DMS153 treated with DMSO at 0.1 percent for 48 hours (cell line): ENCODE data around the gene CAMKK2.
"Not testable (repeated sequence)": the region's sequence is repeated elsewhere in the genome, so short reads cannot be mapped to it uniquely, and the experiment has no call there.

Source experiments
- DNase-seq: peaks from one replicate; lab custom pipeline; 2025; ENCODE audit not compliant: unreplicated experiment; lab: John Stamatoyannopoulos, UW

Gene CAMKK2

DNA sequence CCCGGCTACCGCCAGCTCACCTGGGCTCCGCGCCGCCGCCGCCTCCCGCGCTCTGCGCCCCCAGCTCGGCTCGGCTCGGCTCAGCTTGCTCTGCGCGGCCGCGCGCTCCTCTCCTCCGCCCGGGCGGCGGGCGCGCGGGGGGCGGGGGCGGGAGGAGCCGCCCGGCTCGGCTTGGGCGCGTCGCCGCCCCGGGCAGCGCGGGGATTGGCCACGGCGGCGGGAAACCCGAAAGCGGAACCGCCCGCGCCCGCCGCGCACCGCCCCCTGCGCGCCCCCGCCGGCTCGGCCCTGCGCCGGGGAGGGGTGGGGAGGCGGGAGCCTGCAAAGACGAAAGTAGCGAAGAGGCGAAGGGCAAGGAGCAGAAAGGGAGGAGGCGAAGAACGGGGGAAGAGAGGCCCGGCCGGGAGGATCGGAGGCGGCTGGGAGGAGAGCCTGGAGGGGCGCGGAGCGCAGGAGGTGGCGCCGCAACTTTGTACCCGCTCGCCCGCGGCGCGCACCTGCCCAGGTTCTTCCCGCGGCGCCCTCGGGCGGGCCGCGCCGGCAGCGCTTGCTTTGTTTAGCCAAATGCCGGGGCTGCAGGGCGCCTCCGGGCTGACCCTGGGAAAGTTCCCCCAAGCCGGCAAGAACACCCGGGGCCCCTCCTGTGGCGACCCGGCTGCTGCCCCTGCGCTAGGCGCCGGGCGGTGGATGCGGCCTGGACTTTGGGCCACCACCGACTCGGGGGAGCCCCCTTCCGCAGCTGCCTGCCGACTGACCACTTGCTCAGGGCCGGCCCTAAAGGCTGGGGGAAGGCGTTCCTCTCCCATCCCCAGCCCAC, at the start of gene CAMKK2:
CAMKK2 (minus strand) TSS at position 92 of the 817 bp plus-strand sequence. CDS start 22,183 bp downstream, outside the sequence.
- DNase-seq, result peak; percentile 82

DNA sequence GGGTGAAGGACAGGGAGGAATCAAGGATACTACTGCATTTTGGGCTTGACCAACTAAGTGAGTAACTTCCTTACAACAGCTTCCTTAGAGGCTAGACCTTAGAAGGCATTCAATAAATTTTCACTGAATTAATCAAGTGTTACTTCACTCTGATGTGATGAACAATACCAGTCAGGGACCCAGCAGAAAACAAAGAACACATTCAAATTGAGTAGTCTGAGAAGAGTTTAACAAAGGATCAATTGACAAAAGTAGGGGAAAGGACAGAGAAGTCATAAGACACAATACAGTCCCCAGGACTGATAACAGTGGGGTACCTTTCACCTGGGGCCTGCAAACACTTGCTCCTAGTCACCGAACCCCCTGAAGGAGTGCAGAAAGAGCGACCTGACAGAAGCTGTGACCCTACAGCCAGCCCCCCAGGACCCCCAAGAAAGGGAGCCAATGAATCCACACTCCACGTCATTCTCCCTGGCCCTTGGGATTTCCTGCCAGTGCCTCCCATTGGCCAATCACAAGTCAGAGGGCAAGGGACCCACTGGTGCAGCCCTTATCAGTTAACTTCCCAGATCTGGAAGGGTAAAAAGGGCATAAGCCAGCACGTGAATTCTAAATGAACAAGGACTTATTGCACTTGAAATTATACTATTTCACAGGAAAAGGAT, 48.8 kb upstream of the CAMKK2 start:
- DNase-seq, result no peak

DNA sequence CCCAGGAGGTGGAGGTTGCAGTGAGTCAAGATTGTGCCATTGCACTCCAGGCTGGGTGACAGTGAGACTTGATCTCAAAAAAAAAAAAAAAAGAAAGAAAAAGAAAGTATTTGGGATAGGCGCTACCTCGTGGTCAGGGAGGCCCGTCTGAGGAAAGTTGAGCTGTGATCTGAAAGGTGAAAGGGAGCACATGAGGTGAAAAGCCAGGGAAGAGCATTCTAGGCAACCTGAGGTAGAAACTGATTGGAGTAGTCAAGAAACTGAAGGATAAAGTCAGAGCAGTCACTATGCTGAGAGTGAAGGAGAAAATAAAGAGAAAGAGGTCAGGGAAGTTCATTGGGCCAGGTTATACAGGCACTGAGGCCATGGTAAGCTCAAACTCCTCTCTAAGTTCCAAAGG, 48.0 kb upstream of the CAMKK2 start:
- DNase-seq, result no peak

- DNase-seq, result no peak
These were observed 40.9 kb upstream of the CAMKK2 start for GRCh38 chr12:121337416-121337815.

- DNase-seq, result peak; percentile 67
These were observed 38.2 kb upstream of the CAMKK2 start for GRCh38 chr12:121334513-121335343.

DNA sequence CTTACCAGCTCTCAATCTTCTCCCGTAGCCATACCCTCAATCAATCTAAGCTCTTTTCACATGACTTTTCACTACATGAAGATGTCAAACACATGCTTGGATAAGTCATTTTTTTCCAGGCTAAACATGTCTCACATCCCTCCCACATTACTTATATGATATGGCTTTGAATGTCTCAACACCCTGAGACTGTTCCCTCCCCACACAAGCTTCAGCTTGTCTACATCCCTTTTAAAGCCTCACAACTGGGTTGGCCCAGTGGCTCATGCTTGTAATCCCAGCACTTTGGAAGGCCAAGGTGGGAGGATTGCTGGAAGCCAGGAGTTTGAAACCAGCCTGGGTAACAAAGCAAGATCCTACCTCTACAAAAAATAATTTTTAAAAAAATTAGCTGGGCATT, 37.2 kb upstream of the CAMKK2 start:
- no peak for DNase-seq

DNA sequence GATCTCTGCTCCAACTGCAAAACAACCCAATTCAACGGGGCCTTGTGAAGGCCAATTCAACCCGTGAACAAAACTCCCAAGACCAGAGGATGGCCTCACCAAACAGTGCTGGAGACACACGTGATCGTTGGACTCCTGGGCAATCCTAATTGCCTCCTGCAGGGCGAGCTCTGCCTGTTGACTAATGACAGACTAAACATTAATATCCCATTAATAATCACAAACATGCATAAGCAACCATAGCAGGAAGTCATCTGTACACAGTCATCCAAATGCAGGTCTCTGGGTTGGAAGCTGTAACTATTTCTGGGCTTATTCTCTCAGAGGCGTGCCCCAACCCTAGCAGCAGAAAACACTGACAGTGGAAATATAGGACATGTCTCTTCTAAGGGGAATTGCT, 34.7 kb upstream of the CAMKK2 start:
- no peak for DNase-seq

GRCh38 chr12:121330692-121331091, 34.2 kb upstream of the CAMKK2 start:
- no peak for DNase-seq

DNA sequence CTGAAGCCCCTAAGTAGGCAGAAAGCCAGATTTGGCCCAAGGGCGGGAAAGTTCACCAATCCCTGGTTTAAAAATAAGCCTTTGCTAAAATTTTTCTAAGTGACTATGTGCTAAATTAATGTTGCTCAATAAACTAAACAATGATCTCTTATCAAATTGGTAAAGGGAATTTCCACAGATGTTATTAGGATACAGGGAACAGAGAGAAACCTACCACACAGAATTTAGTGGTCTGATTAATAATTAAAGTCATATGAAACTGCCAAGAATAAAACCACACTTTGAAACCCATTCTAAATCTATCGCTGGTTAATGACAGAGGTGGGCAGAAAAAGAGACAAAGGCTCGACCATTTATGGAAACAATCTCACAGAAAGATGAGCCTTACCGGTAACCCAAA, 33.7 kb upstream of the CAMKK2 start:
- no peak for DNase-seq

- DNase-seq, result no peak
These were observed 32.1 kb upstream of the CAMKK2 start for GRCh38 chr12:121328620-121329019.

DNA sequence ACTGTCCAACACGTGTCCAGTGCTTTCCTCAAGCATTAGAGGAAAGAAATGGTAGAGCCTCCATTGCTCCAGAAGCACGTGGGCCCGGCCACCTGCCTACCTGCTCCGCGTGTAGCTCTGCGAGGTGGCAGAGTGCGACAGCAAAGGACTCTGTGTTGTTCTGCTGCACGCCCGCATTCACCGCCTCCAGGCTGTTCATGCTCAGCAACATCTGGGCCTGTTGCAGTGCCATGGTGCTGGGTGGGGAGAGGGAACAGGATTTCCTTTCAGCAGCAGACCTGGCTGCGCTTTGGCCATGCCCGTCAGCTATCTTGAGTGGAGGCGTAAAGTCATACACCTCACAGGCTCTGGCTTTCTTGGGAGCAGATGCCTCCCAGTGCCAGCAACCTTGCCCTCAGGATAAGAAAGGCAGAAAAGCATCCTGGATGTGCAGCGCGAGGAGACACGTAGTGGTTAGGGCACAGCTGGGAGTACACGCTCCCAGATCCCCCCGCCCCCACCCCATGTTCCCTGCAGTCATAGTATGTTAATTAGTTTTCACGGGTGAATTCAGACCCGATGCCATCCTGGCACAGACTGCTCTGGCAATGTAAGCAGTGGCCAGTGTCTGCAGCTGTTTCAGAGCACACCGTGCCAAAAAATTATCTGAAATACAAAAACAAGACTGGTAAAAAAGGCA, 30.6 kb upstream of the CAMKK2 start:
- no peak for DNase-seq

GRCh38 chr12:121325922-121326396, 29.4 kb upstream of the CAMKK2 start:
- no peak for DNase-seq

GRCh38 chr12:121323908-121324307, 27.4 kb upstream of the CAMKK2 start:
- DNase-seq, result no peak

DNA sequence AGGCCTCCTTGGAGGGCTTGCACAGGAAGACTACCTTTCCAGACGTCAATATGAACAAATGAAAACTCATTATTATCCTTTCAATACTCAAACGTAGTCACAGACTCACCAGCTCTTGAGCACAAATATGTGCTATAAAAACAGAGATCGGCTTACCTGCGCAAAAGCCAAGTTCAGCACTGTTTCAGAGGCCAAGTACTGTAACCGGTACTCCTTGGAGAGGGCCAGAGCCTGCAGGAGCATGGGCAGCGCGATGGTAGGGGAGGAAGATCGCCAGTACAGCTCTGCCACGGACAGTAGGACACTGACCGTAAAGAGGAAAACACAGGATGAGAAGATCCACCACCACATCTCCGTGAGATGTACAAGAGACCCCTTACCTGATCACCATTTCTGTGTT, 21.6 kb upstream of the CAMKK2 start:
- no peak for DNase-seq

GRCh38 chr12:121314431-121314830, 17.9 kb upstream of the CAMKK2 start:
- no peak for DNase-seq

GRCh38 chr12:121310231-121310630, 13.7 kb upstream of the CAMKK2 start:
- DNase-seq, result not testable (repeated sequence)

DNA sequence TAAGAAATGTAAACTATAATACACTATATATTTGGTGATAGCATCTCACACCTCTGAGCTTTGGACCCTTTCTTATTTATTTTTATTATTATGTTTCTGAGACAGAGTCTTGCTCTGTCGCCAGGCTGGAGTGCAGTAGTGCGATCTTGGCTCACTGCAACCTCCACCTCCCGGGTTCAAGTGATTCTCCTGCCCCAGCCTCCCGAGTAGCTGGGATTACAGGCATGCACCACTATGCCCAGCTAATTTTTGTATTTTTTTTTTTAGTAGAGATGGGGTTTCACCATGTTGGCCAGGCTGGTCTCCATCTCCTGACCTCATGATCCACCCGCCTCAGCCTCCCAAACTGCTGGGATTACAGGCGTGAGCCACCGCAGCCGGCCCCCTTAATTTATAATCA, 10.9 kb upstream of the CAMKK2 start:
- not testable (repeated sequence) for DNase-seq

GRCh38 chr12:121304306-121304705, 7.8 kb upstream of the CAMKK2 start:
- DNase-seq, result no peak

GRCh38 chr12:121301876-121302275, 5.4 kb upstream of the CAMKK2 start:
- no peak for DNase-seq

DNA sequence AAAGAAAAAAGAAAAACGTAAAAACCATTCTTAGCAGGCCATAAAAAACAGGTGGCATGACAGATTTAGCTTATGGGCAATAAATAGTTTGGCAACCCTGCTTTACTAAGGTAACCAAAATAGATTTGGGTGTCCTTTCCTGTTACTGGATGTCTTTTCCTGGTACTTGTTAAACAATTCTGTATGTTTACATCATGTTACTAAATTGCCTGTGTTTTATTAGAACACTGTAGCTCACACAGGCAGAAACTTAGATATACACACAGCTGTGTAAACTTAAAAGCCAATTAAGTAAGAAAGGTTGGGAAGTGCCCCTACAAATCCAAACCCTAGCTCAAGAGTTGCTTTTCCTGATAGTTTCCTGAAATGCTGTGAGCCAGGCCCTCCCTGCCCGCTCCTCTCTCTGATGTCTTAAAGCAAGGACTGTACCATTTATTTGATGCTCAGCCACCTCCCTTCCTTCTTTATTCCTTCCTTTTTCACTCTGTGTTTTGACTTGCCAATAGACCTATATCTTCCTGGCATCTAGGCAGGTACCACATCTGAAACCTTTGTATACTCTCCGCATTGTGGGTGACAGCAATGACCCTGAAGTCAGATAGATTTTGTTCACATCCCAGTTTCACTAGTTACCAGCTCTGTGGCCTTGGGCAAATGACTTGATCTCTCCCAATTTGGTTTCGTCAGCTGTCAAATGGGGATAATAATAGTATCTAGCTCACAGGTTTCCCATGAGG, 3.7 kb upstream of the CAMKK2 start:
- peak; percentile 55 for DNase-seq
